GM21423 (cell line): Measurements from ENCODE around the gene VPS50.

Source experiments
- ATAC-seq: cut with Tn5 transposase; IDR thresholded peaks from one replicate; pipeline ENCODE4 v1.9.1; 2021; ENCODE audit warnings: mild to moderate bottlenecking, moderate library complexity; ENCODE audit not compliant: unreplicated experiment

Gene VPS50, protein sequence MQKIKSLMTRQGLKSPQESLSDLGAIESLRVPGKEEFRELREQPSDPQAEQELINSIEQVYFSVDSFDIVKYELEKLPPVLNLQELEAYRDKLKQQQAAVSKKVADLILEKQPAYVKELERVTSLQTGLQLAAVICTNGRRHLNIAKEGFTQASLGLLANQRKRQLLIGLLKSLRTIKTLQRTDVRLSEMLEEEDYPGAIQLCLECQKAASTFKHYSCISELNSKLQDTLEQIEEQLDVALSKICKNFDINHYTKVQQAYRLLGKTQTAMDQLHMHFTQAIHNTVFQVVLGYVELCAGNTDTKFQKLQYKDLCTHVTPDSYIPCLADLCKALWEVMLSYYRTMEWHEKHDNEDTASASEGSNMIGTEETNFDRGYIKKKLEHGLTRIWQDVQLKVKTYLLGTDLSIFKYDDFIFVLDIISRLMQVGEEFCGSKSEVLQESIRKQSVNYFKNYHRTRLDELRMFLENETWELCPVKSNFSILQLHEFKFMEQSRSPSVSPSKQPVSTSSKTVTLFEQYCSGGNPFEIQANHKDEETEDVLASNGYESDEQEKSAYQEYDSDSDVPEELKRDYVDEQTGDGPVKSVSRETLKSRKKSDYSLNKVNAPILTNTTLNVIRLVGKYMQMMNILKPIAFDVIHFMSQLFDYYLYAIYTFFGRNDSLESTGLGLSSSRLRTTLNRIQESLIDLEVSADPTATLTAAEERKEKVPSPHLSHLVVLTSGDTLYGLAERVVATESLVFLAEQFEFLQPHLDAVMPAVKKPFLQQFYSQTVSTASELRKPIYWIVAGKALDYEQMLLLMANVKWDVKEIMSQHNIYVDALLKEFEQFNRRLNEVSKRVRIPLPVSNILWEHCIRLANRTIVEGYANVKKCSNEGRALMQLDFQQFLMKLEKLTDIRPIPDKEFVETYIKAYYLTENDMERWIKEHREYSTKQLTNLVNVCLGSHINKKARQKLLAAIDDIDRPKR

GRCh38 chr7:93231799-93232672, at the start of gene VPS50:
Gene VPS50, plus strand, starts transcription at chr7:93232366. Its CDS starts 102 bp downstream, at chr7:93232468.
- ATAC-seq, result peak; percentile 99

DNA sequence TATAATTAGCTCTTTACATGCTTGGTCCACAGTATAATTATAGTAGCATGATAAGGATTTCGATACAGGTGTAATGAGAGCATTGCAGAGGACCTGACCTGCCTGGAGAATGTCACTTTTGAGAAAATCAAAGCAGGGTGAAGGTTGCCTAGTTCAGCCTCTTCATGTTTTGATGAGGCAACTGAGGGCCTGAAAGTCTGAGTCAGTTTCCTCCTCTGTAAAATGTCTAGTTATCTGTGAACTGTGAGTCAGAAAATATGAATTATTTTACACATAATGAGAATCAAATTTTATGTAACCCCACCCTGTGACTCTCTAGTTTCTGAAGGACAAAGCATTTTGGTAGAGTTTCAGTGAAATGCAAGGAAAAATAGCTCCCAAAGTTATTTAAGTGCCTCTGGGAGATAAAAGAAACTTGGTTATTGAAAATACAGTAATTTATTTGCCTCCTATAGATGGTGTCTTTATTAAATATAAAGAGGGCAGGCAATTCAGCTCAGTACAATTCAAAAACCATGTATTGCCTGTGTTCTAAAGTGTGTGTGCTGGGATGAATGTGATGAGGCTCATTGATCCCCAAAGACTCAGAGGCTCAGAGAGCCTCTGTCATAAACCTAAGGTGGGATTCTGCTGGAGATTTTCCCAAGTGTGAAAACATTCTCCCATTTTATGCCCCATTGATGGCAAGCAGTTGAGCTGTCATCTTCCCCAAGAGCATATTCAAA, 46.7 kb upstream of the VPS50 start:
- ATAC-seq, result no peak

DNA sequence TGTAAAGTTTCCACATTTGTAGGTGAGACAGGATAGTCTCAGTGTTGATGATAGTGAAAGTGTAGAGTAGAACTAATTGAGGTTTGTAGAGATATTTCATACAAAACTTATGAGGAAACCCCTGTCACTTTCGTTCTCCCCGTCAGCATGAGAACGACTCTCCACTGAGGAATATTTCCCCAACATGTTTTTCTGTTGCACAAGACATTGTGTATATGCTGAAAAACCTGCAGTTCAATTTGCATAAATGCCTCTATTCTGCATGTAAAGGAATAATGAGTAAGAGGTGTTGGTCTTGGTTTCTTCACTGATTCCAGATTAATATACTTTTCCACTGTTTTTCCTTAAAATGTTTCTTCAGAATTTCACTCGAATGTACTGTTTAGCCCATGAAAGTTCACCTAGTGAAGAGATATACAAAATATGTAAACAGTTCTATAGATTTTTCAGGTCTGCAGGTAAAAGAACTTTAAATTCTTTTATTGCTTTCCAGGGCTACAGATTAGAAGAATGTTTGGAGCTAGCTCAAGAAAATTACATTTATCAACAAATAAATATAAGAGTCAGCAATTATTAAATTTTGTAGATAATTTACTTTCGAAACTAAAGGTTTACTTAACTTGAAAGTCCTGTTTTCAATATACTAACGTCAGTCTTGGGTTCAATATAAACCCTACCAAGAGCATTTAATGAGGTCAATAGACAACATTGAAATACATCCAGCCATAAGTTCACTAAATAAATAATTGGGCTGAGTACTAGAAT, 43.1 kb upstream of the VPS50 start:
- no peak for ATAC-seq

DNA sequence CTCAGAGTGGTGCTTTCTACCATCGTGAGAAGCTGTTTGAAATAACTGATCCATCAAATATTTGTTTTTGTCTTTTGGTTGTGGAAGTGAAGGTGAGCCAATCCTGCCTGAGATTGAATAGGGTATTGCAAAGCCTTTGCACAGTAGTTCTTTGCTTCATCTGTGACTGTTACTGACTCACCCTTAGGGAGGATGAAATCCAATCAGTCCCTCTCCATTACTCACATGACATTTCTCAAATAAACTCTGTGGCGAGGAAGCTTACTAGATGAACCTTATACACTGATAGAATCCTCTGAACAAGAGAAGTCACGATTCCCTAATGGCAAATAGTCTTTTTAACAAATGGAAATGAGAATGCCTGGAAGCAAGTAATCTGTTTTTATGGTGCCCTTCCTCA, 37.8 kb upstream of the VPS50 start:
- no peak for ATAC-seq

GRCh38 chr7:93196336-93196735, 35.8 kb upstream of the VPS50 start:
- ATAC-seq, result no peak

GRCh38 chr7:93198472-93198871, 33.7 kb upstream of the VPS50 start:
- no peak for ATAC-seq

DNA sequence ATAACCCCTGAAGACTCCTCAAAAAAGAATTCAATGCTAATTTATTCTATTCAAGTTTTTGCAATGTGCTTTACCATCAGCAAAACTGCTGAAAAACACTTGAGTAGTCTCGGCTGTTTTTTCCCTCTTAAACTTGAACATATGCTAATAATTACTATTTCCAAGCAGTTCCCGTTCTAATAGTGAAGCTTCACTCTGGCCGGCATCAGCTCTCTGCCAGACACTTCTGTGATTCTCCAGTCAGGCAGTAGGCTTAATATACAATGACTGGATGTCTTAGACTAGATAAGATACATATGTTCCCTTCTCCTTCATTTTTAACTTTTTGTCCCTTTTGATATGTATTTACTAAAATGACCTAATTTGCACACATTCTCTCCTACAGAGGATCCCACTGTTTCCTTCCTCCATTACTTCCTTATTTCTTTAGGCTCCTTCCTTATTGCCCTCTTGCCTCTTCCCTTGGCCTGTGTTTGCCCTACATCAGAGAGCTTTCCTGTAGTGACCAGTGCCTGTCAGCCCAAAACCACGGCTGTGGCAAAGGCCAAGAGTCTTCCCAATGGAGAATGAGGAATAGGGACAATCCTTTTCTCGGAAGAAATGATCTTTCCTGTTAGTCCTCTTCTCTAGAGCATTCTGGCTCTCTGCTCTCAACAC, 29.4 kb upstream of the VPS50 start:
- no peak for ATAC-seq

DNA sequence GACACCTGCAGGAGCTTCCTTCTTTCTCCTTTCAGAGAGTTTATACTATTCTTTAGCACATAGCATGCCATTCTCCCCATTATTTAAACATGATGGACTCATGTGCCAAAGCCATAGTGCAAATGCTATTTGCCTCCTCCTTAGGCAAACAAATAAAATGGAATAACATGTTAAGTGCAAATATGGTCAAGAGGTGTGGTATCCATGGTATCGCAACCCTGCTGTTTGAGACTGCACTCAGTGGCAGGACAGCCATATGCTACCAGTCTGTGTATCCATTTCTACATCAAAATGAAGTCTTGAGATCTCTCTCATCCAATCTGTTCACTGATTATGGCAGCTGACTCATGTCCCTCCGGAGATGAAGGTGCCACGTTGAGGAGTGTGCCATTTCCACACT, 28.7 kb upstream of the VPS50 start:
- no peak for ATAC-seq

- ATAC-seq, result no peak
Measured at GRCh38 chr7:93205046-93205445, 27.1 kb upstream of the VPS50 start.

GRCh38 chr7:93211228-93211818, 20.8 kb upstream of the VPS50 start:
- ATAC-seq, result no peak

- no peak for ATAC-seq
Measured at GRCh38 chr7:93212881-93213280, 19.3 kb upstream of the VPS50 start.

GRCh38 chr7:93218997-93219827, 13.0 kb upstream of the VPS50 start:
- ATAC-seq, result no peak

- no peak for ATAC-seq
Measured at GRCh38 chr7:93219868-93220267, 12.3 kb upstream of the VPS50 start.

GRCh38 chr7:93226310-93226709, 5.9 kb upstream of the VPS50 start, which contains the start of gene HEPACAM2:
Gene HEPACAM2, minus strand, starts transcription at chr7:93226469.
- ATAC-seq, result no peak

GRCh38 chr7:93228302-93228701, 3.9 kb upstream of the VPS50 start:
- no peak for ATAC-seq

GRCh38 chr7:93231259-93231658, 907 bp upstream of the VPS50 start:
- ATAC-seq, result no peak

DNA sequence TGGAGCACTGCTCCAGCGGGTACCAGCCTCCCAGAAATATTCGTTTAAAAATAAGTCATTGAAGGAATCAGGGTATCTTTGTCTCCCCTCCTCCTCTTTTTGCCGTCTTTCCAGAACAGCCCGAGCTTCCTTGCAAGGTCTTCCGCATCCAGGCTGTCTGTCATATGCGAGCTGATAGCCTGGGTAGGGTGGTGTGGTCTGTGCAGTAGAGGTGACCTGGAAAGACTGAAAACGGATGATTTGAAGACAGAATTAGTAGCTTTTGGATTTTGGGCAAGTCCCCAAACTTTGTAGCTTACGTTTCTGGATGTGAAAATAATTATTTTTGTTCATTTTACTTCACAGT, 480 bp downstream of the VPS50 start:
- ATAC-seq, result peak; percentile 7

GRCh38 chr7:93235541-93235940, 3.4 kb downstream of the VPS50 start:
- ATAC-seq, result no peak
